OCI-LY1 (cell line): ENCODE results near the gene VAV2.

Experiments
- H2AFZ ChIP-seq: fragments of 200-600 bp; sonication (generic), shearing (Covaris generic); 2 replicates; pipeline ENCODE4 v1.6.0; 2014; ENCODE audit warnings: antibody characterized with exemption, mild to moderate bottlenecking, low read length
- H3F3A ChIP-seq: fragments of 200-600 bp; sonication (generic), shearing (Covaris generic); 2 replicates; pipeline ENCODE4 v1.6.0; 2014; ENCODE audit warnings: mild to moderate bottlenecking, antibody characterized with exemption, low read length, moderate library complexity; ENCODE audit not compliant: insufficient read depth
- H3K27ac ChIP-seq: fragments of 200-600 bp; sonication (generic); 2 replicates; pipeline ENCODE4 v1.5.1; 2014; ENCODE audit warnings: low read length, mixed run types, mild to moderate bottlenecking, low read depth; ENCODE audit not compliant: poor library complexity, severe bottlenecking
- H3K27me3 ChIP-seq: fragments of 200-600 bp; sonication (generic); 2 replicates; pipeline ENCODE4 v1.6.0; 2014; ENCODE audit warnings: antibody characterized with exemption, mild to moderate bottlenecking, low read length, moderate library complexity; ENCODE audit not compliant: insufficient read depth
- H3K36me3 ChIP-seq: fragments of 200-600 bp; sonication (generic); 2 replicates; pipeline ENCODE4 v1.6.1; 2014; ENCODE audit warnings: mild to moderate bottlenecking, antibody characterized with exemption, low read length, moderate library complexity, mixed read lengths; ENCODE audit not compliant: insufficient read depth
- H3K4me1 ChIP-seq: fragments of 200-600 bp; sonication (generic); 2 replicates; pipeline ENCODE4 v1.5.1; 2014; ENCODE audit warnings: mild to moderate bottlenecking, low read length, moderate library complexity; ENCODE audit not compliant: insufficient read depth, severe bottlenecking
- H3K4me2 ChIP-seq: fragments of 200-600 bp; sonication (generic), shearing (Covaris generic); 2 replicates; pipeline ENCODE4 v1.6.1; 2014; ENCODE audit warnings: low read length
- H3K4me3 ChIP-seq: fragments of 200-600 bp; sonication (generic); 2 replicates; pipeline ENCODE4 v1.5.1; 2014; ENCODE audit warnings: low read length, low read depth, mild to moderate bottlenecking, mixed read lengths; ENCODE audit not compliant: poor library complexity, severe bottlenecking
- H3K79me2 ChIP-seq: fragments of 200-600 bp; shearing (Covaris generic); 2 replicates; pipeline ENCODE4 v1.6.1; 2016; ENCODE audit warnings: mixed run types, low read length, mixed read lengths; ENCODE audit not compliant: insufficient read depth
- H3K9ac ChIP-seq: fragments of 200-600 bp; sonication (generic), shearing (Covaris generic); 2 replicates; pipeline ENCODE4 v1.6.1; 2014; ENCODE audit warnings: mild to moderate bottlenecking, low read length, mixed read lengths
- H3K9me2 ChIP-seq: fragments of 200-600 bp; sonication (generic), shearing (Covaris generic); 2 replicates; pipeline ENCODE4 v1.6.1; 2014; ENCODE audit warnings: low read depth, mild to moderate bottlenecking, low read length, mixed read lengths
- H3K9me3 ChIP-seq: fragments of 200-600 bp; shearing (Covaris generic); 2 replicates; pipeline ENCODE4 v1.6.1; 2014; ENCODE audit warnings: low read length, mixed read lengths
- H4K20me1 ChIP-seq: fragments of 200-600 bp; sonication (generic), shearing (Covaris generic); 2 replicates; pipeline ENCODE4 v1.6.0; 2016; ENCODE audit warnings: mild to moderate bottlenecking, low read length; ENCODE audit not compliant: insufficient read depth
- EZH2 ChIP-seq: fragments of 200-600 bp; sonication (generic), shearing (Covaris generic); IDR thresholded peaks from 2 replicates; pipeline ENCODE4 v1.8.0; 2017; ENCODE audit warnings: borderline replicate concordance, mixed run types, mild to moderate bottlenecking, antibody characterized with exemption, low read length, moderate library complexity, mixed read lengths
- TF ChIP-seq, protein P1 (sequence below): fragments of 200-600 bp; sonication (generic), shearing (Covaris generic); IDR thresholded peaks from 2 replicates; pipeline ENCODE4 v1.5.1; 2017; ENCODE audit warnings: mild to moderate bottlenecking, antibody characterized with exemption, low read length, moderate library complexity, mixed read lengths

The VAV2 gene

DNA sequence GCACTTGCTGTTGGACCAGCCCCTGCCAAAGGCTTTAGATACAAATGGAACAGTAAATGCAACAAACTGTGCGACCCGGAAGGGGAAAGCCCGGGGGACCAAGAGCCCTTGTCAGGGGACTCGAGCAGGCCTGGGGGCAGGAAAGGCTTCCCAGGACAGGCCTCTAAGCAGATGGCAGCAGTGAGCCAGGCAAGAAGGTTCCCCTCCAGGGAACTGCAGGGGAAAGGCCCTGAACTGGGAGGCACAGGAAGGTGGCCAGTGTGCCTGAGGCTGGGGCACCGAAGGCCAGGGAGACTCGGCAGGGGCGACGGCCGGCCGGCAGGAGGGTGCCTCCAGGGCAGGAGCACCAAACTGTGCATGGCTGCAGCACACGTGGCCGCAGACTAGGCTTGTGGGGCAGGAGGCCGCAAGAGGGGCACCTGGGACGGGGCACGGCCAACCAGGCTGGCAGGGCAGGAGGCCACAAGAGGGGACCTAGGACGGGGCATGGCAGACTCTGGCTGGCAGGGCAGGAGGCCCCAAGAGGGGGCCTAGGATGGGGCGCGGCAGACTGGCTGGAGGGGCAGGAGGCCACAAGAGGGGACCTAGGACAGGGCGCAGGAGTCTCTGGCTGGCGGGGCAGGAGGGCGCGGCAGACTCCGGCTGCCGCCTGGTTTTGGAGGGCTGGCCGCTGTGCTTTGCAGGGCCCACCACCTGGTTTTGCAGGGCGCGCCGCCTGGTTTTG is 10.0 kb downstream of the VAV2 start:
- no peak overlapping the region for H3K27ac ChIP-seq

DNA sequence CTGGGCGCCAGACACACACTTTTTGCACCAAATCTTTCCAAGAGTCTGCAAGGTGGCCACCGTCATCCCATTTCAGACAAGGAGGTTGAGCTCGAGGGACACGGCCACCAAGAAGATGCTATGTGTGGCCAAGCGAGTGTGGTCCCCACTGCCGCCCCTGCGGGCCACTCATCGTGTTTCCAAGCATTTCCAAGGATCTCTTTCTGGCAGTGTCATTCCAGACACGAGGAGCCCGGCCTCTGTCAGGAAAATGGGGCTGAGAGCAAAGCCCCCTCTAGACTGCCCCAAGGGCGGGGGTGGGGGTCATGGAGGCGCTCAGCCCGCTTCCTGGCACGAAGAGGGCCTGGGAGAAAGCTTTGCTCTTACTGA is 10.6 kb downstream of the VAV2 start:
- Histone ChIP-seq H3K4me2 (no peak overlapping the region), H3F3A (no peaks in the 10 kb centered on the region), H3K9ac (no peak overlapping the region), H3K9me2 (no peaks in the 10 kb centered on the region), H3K27me3 (peaks cover 10% of the 10 kb centered on the region; the same call in 1 of the 2 replicates), H3K27ac (no peak overlapping the region), H3K79me2 (no peaks in the 10 kb centered on the region), H3K4me3 (no peak overlapping the region), H4K20me1 (no peaks in the 10 kb centered on the region), H3K9me3 (no peaks in the 10 kb centered on the region), H2AFZ (no peak overlapping the region), H3K4me1 (no peaks in the 10 kb centered on the region), H3K36me3 (no peaks in the 10 kb centered on the region)
- no peak for TF ChIP-seq EZH2
- TF ChIP-seq, protein P1, sequence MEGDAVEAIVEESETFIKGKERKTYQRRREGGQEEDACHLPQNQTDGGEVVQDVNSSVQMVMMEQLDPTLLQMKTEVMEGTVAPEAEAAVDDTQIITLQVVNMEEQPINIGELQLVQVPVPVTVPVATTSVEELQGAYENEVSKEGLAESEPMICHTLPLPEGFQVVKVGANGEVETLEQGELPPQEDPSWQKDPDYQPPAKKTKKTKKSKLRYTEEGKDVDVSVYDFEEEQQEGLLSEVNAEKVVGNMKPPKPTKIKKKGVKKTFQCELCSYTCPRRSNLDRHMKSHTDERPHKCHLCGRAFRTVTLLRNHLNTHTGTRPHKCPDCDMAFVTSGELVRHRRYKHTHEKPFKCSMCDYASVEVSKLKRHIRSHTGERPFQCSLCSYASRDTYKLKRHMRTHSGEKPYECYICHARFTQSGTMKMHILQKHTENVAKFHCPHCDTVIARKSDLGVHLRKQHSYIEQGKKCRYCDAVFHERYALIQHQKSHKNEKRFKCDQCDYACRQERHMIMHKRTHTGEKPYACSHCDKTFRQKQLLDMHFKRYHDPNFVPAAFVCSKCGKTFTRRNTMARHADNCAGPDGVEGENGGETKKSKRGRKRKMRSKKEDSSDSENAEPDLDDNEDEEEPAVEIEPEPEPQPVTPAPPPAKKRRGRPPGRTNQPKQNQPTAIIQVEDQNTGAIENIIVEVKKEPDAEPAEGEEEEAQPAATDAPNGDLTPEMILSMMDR: no peak

More for the DNA sequence above, 10.0 kb downstream of the VAV2 start:
- H3K4me2 ChIP-seq: no peak overlapping the region
- TF ChIP-seq, protein P1: no peak
- no peak for TF ChIP-seq EZH2
- H3K27me3 ChIP-seq: peaks cover 10% of the 10 kb centered on the region; the same call in 1 of the 2 replicates
- no peaks in the 10 kb centered on the region for H3K79me2 ChIP-seq
- no peak overlapping the region for H2AFZ ChIP-seq
- no peaks in the 10 kb centered on the region for H3K4me1 ChIP-seq
- H3K4me3 ChIP-seq: no peak overlapping the region
- no peaks in the 10 kb centered on the region for H3K9me2 ChIP-seq
- H3K9ac ChIP-seq: no peak overlapping the region
- H4K20me1 ChIP-seq: no peaks in the 10 kb centered on the region
- H3K9me3 ChIP-seq: no peaks in the 10 kb centered on the region
- no peaks in the 10 kb centered on the region for H3F3A ChIP-seq
- H3K36me3 ChIP-seq: no peaks in the 10 kb centered on the region

DNA sequence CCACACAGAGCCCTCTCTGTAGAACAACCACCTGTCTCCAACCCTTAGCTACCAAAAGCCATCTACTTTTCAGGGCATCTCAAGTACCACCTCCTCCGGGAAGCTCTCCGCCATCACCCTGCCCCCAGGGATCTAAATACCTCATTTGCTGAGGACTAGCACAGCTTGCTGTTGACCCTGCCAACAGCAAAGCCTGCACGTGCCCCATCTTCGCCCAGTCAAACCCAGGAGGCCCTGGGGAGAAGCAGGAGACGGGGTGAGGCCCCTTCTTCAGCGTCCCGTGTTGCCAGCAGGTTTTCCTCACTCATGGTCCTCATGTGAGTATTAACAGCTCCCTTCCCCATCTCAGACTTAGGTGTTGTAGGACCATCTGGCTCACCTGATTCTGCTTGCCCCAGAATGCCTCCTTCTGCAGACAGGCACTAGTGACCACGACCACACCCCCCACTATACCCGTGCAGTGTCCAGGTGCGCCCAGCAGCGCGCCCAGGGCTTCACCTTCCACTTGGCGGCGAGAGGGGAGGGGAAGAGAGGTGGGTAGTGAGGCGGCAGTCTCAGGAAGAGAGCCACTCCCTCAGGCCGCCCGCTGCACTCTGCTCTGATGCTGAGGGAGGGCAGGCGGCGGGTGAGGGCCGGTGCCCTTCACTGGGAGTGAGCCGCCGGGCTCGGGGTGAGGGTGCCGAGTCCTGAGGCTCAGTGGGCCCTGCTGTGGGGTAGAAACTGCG is 11.1 kb downstream of the VAV2 start:
- no peaks in the 10 kb centered on the region for H3K79me2 ChIP-seq
- H2AFZ ChIP-seq: no peak overlapping the region
- no peaks in the 10 kb centered on the region for H3F3A ChIP-seq
- H3K9ac ChIP-seq: no peak overlapping the region
- no peaks in the 10 kb centered on the region for H3K9me2 ChIP-seq
- no peak overlapping the region for H3K4me3 ChIP-seq
- no peaks in the 10 kb centered on the region for H3K36me3 ChIP-seq
- H3K4me1 ChIP-seq: no peaks in the 10 kb centered on the region
- H3K9me3 ChIP-seq: no peaks in the 10 kb centered on the region
- H4K20me1 ChIP-seq: no peaks in the 10 kb centered on the region
- TF ChIP-seq, protein P1: no peak
- no peak for TF ChIP-seq EZH2
- peaks cover 10% of the 10 kb centered on the region; the same call in 1 of the 2 replicates for H3K27me3 ChIP-seq
- no peak overlapping the region for H3K27ac ChIP-seq
- H3K4me2 ChIP-seq: no peak overlapping the region
